Stimulated activated CD8-positive, alpha-beta memory T cell treated with anti-CD3 and anti-CD28 coated beads, Interleukin-4, amount 100 ng/mL, for 1 hour (primary cell): ENCODE results near the gene ADAM33.

Experiments
- DNase-seq, 2 donors: peaks; one replicate each; pipeline ENCODE4 v3.0.0-alpha.2; 2020; ENCODE audit warnings: low read depth in 2 of 2, low spot score in 1 of 2

ADAM33 gene

GRCh38 chr20:3707508-3707899 is 25.7 kb upstream of the ADAM33 start:
- DNase-seq, result no peak

- no peak for DNase-seq
These were observed 25.1 kb upstream of the ADAM33 start for GRCh38 chr20:3706774-3707507.

GRCh38 chr20:3705970-3706739 is 24.3 kb upstream of the ADAM33 start:
- no peak for DNase-seq

- DNase-seq, result no peak
These were observed 23.7 kb upstream of the ADAM33 start for GRCh38 chr20:3705491-3705969.

GRCh38 chr20:3704087-3704486 is 22.3 kb upstream of the ADAM33 start:
- DNase-seq, result no peak

GRCh38 chr20:3702611-3703391 is 21.0 kb upstream of the ADAM33 start:
- DNase-seq, result no peak

GRCh38 chr20:3701061-3701998 is 19.5 kb upstream of the ADAM33 start:
- no peak for DNase-seq

- DNase-seq, result no peak
These were observed 17.2 kb upstream of the ADAM33 start for GRCh38 chr20:3699037-3699436.

- DNase-seq, result no peak
These were observed 16.8 kb upstream of the ADAM33 start for GRCh38 chr20:3698591-3699001.

- DNase-seq, result no peak
These were observed 15.9 kb upstream of the ADAM33 start for GRCh38 chr20:3697588-3698305.

- no peak for DNase-seq
These were observed 15.2 kb upstream of the ADAM33 start for GRCh38 chr20:3696745-3697587.

GRCh38 chr20:3696200-3696599 is 14.4 kb upstream of the ADAM33 start:
- no peak for DNase-seq

- no peak for DNase-seq
These were observed 13.1 kb upstream of the ADAM33 start for GRCh38 chr20:3694864-3695263.

GRCh38 chr20:3693376-3693775 is 11.6 kb upstream of the ADAM33 start:
- DNase-seq, result no peak

GRCh38 chr20:3692706-3693294 is 11.0 kb upstream of the ADAM33 start:
- no peak for DNase-seq

GRCh38 chr20:3691897-3692296 is 10.1 kb upstream of the ADAM33 start:
- no peak for DNase-seq

- DNase-seq, result no peak
These were observed 9.5 kb upstream of the ADAM33 start for GRCh38 chr20:3691306-3691705.

GRCh38 chr20:3690413-3690812 is 8.6 kb upstream of the ADAM33 start:
- no peak for DNase-seq

GRCh38 chr20:3689978-3690377 is 8.2 kb upstream of the ADAM33 start:
- DNase-seq, result no peak
